Stimulated activated CD4-positive, alpha-beta T cell treated with anti-CD3 and anti-CD28 coated beads, Interleukin-2, amount 100 ng/mL, for 24 hours (primary cell): Measurements from ENCODE around the gene ZNF543.
"Not testable (repeated sequence)": the region's sequence is repeated elsewhere in the genome, so short reads cannot be mapped to it uniquely, and the experiment has no call there.

Experiments
- DNase-seq, 2 donors: peaks; one replicate each; pipeline ENCODE4 v3.0.0-alpha.2; 2020

ZNF543 gene

GRCh38 chr19:57320180-57321084 is at the start of gene ZNF543:
ZNF543 (plus strand) TSS chr19:57320472; CDS start chr19:57320854, 382 bp downstream.
- DNase-seq: peak; percentile 92 to 94

GRCh38 chr19:57271280-57271679 is 49.0 kb upstream of the ZNF543 start:
- no peak for DNase-seq

GRCh38 chr19:57273014-57273413 is 47.3 kb upstream of the ZNF543 start:
- DNase-seq: no peak

- DNase-seq: no peak
Observed at GRCh38 chr19:57276430-57276829, 43.8 kb upstream of the ZNF543 start.

- not testable (repeated sequence) for DNase-seq
Observed at GRCh38 chr19:57278481-57278880, 41.8 kb upstream of the ZNF543 start.

GRCh38 chr19:57279418-57280164 is 40.7 kb upstream of the ZNF543 start:
- peak; percentile 77 to 84 for DNase-seq

- peak; percentile 96 to 97 for DNase-seq
Observed at GRCh38 chr19:57280165-57280961, 39.9 kb upstream of the ZNF543 start, which contains the start of gene ZNF460. ZNF460 (plus strand) TSS chr19:57280485; CDS start chr19:57280807, 322 bp downstream.

GRCh38 chr19:57280962-57281400 is 39.3 kb upstream of the ZNF543 start:
- peak; percentile 3 to 22 for DNase-seq

- DNase-seq: no peak
Observed at GRCh38 chr19:57282011-57282643, 38.1 kb upstream of the ZNF543 start.

- no peak for DNase-seq
Observed at GRCh38 chr19:57288373-57288772, 31.9 kb upstream of the ZNF543 start.

GRCh38 chr19:57290970-57291369 is 29.3 kb upstream of the ZNF543 start:
- DNase-seq: no peak

GRCh38 chr19:57292547-57292946 is 27.7 kb upstream of the ZNF543 start:
- DNase-seq: no peak

- no peak for DNase-seq
Observed at GRCh38 chr19:57293719-57294118, 26.6 kb upstream of the ZNF543 start.

GRCh38 chr19:57302020-57302465 is 18.2 kb upstream of the ZNF543 start:
- no peak for DNase-seq

- no peak for DNase-seq
Observed at GRCh38 chr19:57302727-57303401, 17.4 kb upstream of the ZNF543 start.

GRCh38 chr19:57305056-57305455 is 15.2 kb upstream of the ZNF543 start:
- no peak for DNase-seq

GRCh38 chr19:57308514-57308913 is 11.8 kb upstream of the ZNF543 start:
- DNase-seq: no peak

GRCh38 chr19:57310792-57311191 is 9.5 kb upstream of the ZNF543 start:
- no peak for DNase-seq

- no peak for DNase-seq
Observed at GRCh38 chr19:57314146-57314545, 6.1 kb upstream of the ZNF543 start.

GRCh38 chr19:57317503-57317902 is 2.8 kb upstream of the ZNF543 start:
- DNase-seq: no peak

- DNase-seq: no peak
Observed at GRCh38 chr19:57319869-57320179, 448 bp upstream of the ZNF543 start.

GRCh38 chr19:57321116-57321515 is 844 bp downstream of the ZNF543 start:
- DNase-seq: no peak
